Tibial artery (tissue), 4 donors: ENCODE measurements around the gene LKAAEAR1.

ENCODE experiments used
- DNase-seq, 2 donors: peaks; one replicate each; pipeline ENCODE4 v3.0.0-alpha.2; 2019
- H3K27ac ChIP-seq, 2 donors: fragments of 200-600 bp; sonication (generic) in 1 of 2; 1 replicate in 1 of 2; 2 replicates in 1 of 2; pipeline ENCODE4 v1.5.1; 2018 to 2019; ENCODE audit warnings: mild to moderate bottlenecking in 1 of 2
- H3K27me3 ChIP-seq, 2 donors: fragments of 200-600 bp; sonication (generic) in 1 of 2; one replicate each; pipeline versions ENCODE4 v1.5.1 to v1.6.0; 2016 to 2019
- H3K36me3 ChIP-seq, 3 donors: fragments of 200-600 bp; sonication (generic) in 2 of 3; one replicate each; pipeline ENCODE4 v1.5.1; 2016 to 2019; ENCODE audit warnings: mild to moderate bottlenecking in 2 of 3
- H3K4me1 ChIP-seq, 4 donors: fragments of 200-600 bp; sonication (generic) in 2 of 4; 1 replicate in 3 of 4; 2 replicates in 1 of 4; pipeline ENCODE4 v1.5.1; 2016 to 2019
- H3K4me3 ChIP-seq, 2 donors: fragments of 200-600 bp; sonication (generic) in 1 of 2; 1 replicate in 1 of 2; 2 replicates in 1 of 2; pipeline ENCODE4 v1.5.1; 2018 to 2019; ENCODE audit warnings: mild to moderate bottlenecking in 2 of 2
- H3K9me3 ChIP-seq, 3 donors: fragments of 200-600 bp; sonication (generic) in 1 of 3; one replicate each; pipeline ENCODE4 v1.5.1; 2016 to 2019
- intact Hi-C: fragments of 100-400 bp; cut with DNase I; formaldehyde crosslinking; loops from one replicate; pipeline ENCODE4 v1.15.0; 2023; ENCODE audit warnings: low total_unique reads
- TF ChIP-seq, protein P1 (sequence below), 2 experiments: fragments of 200-600 bp in 1 of 2; fragments of 450-650 bp in 1 of 2; IDR thresholded peaks; one replicate each; pipeline ENCODE4 v1.5.1; 2017 to 2019; ENCODE audit warnings: antibody characterized with exemption in 2 of 2, mild to moderate bottlenecking in 1 of 2, moderate library complexity in 1 of 2

The LKAAEAR1 gene

DNA sequence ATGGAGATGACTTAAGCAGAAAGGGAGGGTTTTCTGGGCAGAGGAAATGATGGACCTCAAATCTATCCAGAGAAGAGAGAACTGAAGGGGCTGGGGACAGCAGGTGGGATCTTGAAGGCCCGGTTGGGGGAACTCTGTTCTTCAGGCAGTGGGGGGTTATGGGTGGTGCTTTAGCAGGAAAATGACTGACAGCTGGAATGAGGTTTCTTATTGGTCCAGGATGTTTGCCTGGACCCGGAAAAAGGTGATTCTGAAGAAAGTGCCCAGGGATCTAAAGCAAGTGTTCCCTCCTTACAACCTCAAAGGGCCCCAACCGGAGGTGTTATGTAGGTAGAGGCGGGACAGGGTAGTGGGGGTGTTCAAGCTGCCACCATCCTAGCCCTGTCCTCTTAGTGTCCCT, 11.3 kb upstream of the LKAAEAR1 start:
- H3K27me3 ChIP-seq, result peaks cover 0 to 41% of the 10 kb centered on the region in 2 donors
- H3K27ac ChIP-seq, result no peak overlapping the region
- H3K4me1 ChIP-seq, result no peaks in the 10 kb centered on the region
- H3K9me3 ChIP-seq, result no peaks in the 10 kb centered on the region
- H3K4me3 ChIP-seq, result no peak overlapping the region
- intact Hi-C loops, result no loop called here
- TF ChIP-seq, protein P1, sequence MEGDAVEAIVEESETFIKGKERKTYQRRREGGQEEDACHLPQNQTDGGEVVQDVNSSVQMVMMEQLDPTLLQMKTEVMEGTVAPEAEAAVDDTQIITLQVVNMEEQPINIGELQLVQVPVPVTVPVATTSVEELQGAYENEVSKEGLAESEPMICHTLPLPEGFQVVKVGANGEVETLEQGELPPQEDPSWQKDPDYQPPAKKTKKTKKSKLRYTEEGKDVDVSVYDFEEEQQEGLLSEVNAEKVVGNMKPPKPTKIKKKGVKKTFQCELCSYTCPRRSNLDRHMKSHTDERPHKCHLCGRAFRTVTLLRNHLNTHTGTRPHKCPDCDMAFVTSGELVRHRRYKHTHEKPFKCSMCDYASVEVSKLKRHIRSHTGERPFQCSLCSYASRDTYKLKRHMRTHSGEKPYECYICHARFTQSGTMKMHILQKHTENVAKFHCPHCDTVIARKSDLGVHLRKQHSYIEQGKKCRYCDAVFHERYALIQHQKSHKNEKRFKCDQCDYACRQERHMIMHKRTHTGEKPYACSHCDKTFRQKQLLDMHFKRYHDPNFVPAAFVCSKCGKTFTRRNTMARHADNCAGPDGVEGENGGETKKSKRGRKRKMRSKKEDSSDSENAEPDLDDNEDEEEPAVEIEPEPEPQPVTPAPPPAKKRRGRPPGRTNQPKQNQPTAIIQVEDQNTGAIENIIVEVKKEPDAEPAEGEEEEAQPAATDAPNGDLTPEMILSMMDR (IDR thresholded peaks at IDR 0.05), result no peak
- DNase-seq, result no peak
- H3K36me3 ChIP-seq, result peaks cover 0 to 17% (median 6%) of the 10 kb centered on the region in 3 donors

DNA sequence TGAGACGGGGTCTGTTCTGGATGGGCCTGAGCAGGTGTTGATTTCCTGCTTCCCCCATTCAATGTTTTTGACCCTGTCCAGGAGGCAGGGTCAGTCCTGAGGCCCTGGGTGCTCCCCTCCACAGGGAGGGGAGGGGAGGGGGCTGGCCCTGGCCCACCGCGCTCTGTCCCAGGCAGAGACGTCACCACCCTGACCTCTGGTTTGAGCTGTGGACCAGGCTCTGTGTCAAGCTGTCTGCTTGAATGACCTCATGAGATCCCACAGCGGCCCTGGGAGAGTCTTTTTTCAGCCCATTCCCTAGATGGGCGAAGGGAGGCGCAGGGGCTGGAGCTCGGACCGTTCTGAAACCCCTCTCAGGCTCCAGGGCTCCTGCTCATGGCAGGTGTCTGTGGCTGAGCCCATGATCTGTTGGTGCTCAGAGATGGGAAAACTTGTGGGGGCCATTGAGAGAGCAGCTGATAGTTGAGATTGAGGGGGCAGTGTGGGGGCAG, 8.9 kb upstream of the LKAAEAR1 start:
- TF ChIP-seq, protein P1 (IDR thresholded peaks at IDR 0.05), result no peak
- Histone ChIP-seq H3K4me3 (no peak overlapping the region), H3K36me3 (peaks cover 0 to 3% (median 0%) of the 10 kb centered on the region in 3 donors), H3K27me3 (peaks cover 0 to 33% of the 10 kb centered on the region in 2 donors), H3K4me1 (no peaks in the 10 kb centered on the region), H3K27ac (no peak overlapping the region), H3K9me3 (no peaks in the 10 kb centered on the region)
- intact Hi-C loops, result no loop called here
- DNase-seq, result no peak

DNA sequence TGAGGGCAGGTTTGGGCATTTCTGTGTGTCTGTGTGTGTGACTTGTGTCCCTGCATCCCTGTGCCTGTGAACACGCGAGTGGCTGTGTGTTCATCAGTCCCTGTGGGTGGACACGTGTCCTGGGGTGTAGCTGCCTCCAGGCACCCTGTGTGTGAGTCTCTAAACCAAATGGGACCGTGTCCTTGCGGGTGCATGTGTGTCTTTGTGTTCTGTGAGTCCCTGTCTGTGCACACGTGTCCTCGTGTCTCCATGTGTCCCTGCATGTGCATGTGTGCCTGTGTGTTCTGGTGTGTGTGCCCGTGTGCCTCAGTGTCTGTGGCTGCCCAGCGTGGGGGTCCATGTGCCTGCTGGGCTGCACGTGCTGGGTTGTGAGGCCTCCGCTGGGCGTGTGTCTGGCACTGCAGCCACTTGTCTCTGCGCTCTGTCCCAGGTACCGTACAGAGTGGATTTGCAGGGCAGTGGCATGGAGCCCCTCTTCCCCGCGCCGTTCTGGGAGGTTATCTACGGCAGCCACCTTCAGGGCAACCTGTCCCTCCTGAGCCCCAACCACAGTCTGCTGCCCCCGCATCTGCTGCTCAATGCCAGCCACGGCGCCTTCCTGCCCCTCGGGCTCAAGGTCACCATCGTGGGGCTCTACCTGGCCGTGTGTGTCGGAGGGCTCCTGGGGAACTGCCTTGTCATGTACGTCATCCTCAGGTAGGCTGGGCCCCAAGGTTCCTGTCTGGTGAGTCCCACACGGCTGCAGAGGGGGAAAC, 8.2 kb upstream of the LKAAEAR1 start:
- Histone ChIP-seq H3K27me3 (peaks cover 0 to 35% of the 10 kb centered on the region in 2 donors), H3K36me3 (no peaks in the 10 kb centered on the region), H3K4me1 (no peaks in the 10 kb centered on the region), H3K4me3 (no peak overlapping the region), H3K9me3 (no peaks in the 10 kb centered on the region), H3K27ac (no peak overlapping the region)
- TF ChIP-seq, protein P1 (IDR thresholded peaks at IDR 0.05), result no peak
- intact Hi-C loops, result no loop called here
- DNase-seq, result no peak

DNA sequence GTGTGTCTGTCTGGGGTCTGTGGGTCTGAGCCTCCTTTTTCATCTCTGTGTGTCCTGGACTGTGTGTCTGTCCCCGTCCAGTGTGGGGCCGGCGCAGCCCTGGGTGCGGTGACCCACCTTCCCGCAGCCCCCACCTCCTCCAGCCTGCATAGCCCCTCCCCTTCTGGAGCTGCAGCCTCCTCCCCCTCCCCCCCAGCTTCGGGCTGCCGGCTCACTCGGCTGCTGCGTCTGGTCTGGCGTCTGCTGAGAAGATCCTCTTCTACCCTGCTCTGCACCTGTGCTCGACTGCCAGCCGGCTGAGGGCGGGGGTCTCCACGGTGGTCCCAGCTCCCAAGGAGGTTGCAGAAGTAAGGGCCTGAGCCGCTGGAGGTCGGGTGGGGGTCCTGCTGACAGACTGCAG, 7.6 kb upstream of the LKAAEAR1 start:
- no peak overlapping the region for H3K27ac ChIP-seq
- H3K27me3 ChIP-seq, result peaks cover 0 to 37% of the 10 kb centered on the region in 2 donors
- H3K9me3 ChIP-seq, result no peaks in the 10 kb centered on the region
- TF ChIP-seq, protein P1 (IDR thresholded peaks at IDR 0.05), result no peak
- no peak overlapping the region for H3K4me3 ChIP-seq
- no peaks in the 10 kb centered on the region for H3K4me1 ChIP-seq
- intact Hi-C loops, result no loop called here
- DNase-seq, result no peak
- H3K36me3 ChIP-seq, result no peaks in the 10 kb centered on the region

DNA sequence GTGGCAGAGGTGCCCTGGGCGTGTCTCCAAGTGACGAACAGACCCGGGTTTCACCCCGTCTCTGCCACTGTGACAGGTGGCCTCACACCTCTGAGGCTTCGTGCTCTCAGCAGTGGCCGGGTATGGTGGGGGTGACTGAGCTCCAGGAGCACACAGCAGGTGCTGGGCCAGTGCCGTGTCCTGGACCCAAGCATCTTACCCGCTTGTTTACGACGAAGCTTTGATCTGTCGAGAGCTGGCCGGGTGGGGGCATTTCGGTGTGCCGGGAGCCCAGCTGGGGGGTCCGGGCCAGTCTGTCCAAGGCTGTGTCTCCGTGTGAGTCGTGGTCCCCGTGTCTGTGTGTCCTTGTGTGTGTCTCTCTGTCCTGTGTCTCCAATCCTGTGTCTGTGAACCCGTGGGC, 7.1 kb upstream of the LKAAEAR1 start:
- no peak for DNase-seq
- no peak overlapping the region for H3K27ac ChIP-seq
- peaks cover 0 to 37% of the 10 kb centered on the region in 2 donors for H3K27me3 ChIP-seq
- no peaks in the 10 kb centered on the region for H3K4me1 ChIP-seq
- H3K4me3 ChIP-seq, result no peak overlapping the region
- intact Hi-C loops, result no loop called here
- H3K9me3 ChIP-seq, result no peaks in the 10 kb centered on the region
- TF ChIP-seq, protein P1 (IDR thresholded peaks at IDR 0.05), result no peak
- no peaks in the 10 kb centered on the region for H3K36me3 ChIP-seq
